Esophagus squamous epithelium (tissue), 5 donors: ENCODE results near the gene PTPRN2. TPM values are rescaled to one million over a fixed set of nuclear protein-coding genes. Genes with fewer than 3 reads are reported as not detected.

Experiments
- DNase-seq: peaks from one replicate; lab custom pipeline; 2025; lab: John Stamatoyannopoulos, UW
- H3K27ac ChIP-seq, 4 donors: fragments of 200-600 bp; sonication (generic); one replicate each; pipeline ENCODE4 v1.5.1; 2016 to 2019; ENCODE audit warnings: mild to moderate bottlenecking in 1 of 4
- H3K27me3 ChIP-seq, 4 donors: fragments of 200-600 bp; sonication (generic); 1 replicate in 3 of 4; 2 replicates in 1 of 4; pipeline versions ENCODE4 v1.5.1 to v1.6.0; 2017 to 2021; ENCODE audit warnings: antibody characterized with exemption in 1 of 4
- H3K36me3 ChIP-seq, 3 donors: fragments of 200-600 bp; sonication (generic); one replicate each; pipeline ENCODE4 v1.5.1; 2016 to 2019
- H3K4me1 ChIP-seq, 3 donors: fragments of 200-600 bp; sonication (generic); one replicate each; pipeline ENCODE4 v1.5.1; 2017 to 2019
- H3K4me3 ChIP-seq, 4 donors: fragments of 200-600 bp; sonication (generic); 1 replicate in 3 of 4; 2 replicates in 1 of 4; pipeline ENCODE4 v1.5.1; 2016 to 2019; ENCODE audit warnings: mild to moderate bottlenecking in 2 of 4, moderate library complexity in 1 of 4
- H3K9me3 ChIP-seq, 3 donors: fragments of 200-600 bp; sonication (generic); one replicate each; pipeline ENCODE4 v1.5.1; 2016 to 2019
- CTCF ChIP-seq, 6 experiments: fragments of 450-650 bp in 4 of 6; fragments of 200-600 bp in 2 of 6; sonication (generic) in 2 of 6; IDR thresholded peaks; one replicate each; pipeline ENCODE4 v1.5.1; 2016 to 2019; ENCODE audit warnings: antibody characterized with exemption in 6 of 6, mild to moderate bottlenecking in 4 of 6, moderate library complexity in 4 of 6
- POLR2A ChIP-seq, 4 donors: fragments of 450-650 bp; IDR thresholded peaks; one replicate each; pipeline ENCODE4 v1.6.1; 2017; ENCODE audit warnings: antibody characterized with exemption in 4 of 4, mild to moderate bottlenecking in 4 of 4, moderate library complexity in 3 of 4
- WGBS, 2 donors: methylation state at CpG; one replicate each; pipeline ENCODE4 v1.1.5; 2018; 5-methylcytosine and 5-hydroxymethylcytosine counted together
- intact Hi-C: fragments of 100-400 bp; cut with DNase I; formaldehyde crosslinking; loops from one replicate; pipeline ENCODE4 v1.15.0; 2022
- total RNA-seq, 4 donors: library from RNA; depleted of rRNA; stranded (reverse); fragments of >200 nt; gene quantifications; one replicate each; pipeline ENCODE4 v1.1.0, GENCODE V29; 2016
- donor health status: DM: yes; HTN: yes; CAD: no.

PTPRN2 gene
- total RNA-seq, 4 donors from 2014 or later: 0.38 to 2.7 (median 1.0) TPM

- no peak overlapping the region for H3K4me3 ChIP-seq
- peaks cover 0 to 26% (median 7%) of the 10 kb centered on the region in 3 donors for H3K9me3 ChIP-seq
- no peaks in the 10 kb centered on the region for H3K36me3 ChIP-seq
- H3K27me3 ChIP-seq: peaks cover 0 to 21% (median 0%) of the 10 kb centered on the region in 4 donors
- H3K4me1 ChIP-seq: no peaks in the 10 kb centered on the region
- TF ChIP-seq CTCF (IDR thresholded peaks at IDR 0.05) (no peak), POLR2A (IDR thresholded peaks at IDR 0.05) (no peak)
- H3K27ac ChIP-seq: no peak overlapping the region
- no peak for DNase-seq
- intact Hi-C loops: no loop called here
These were observed 821.5 kb downstream of the PTPRN2 start for GRCh38 chr7:157766098-157766497.

GRCh38 chr7:157764946-157765537 lies 822.6 kb downstream of the PTPRN2 start:
- Histone ChIP-seq H3K9me3 (peaks cover 0 to 19% (median 0%) of the 10 kb centered on the region in 3 donors), H3K27me3 (peaks cover 0 to 13% (median 0%) of the 10 kb centered on the region in 4 donors), H3K4me1 (no peaks in the 10 kb centered on the region), H3K36me3 (no peaks in the 10 kb centered on the region), H3K27ac (no peak overlapping the region), H3K4me3 (no peak overlapping the region)
- intact Hi-C loops: no loop called here
- WGBS, 2 donors: 79 to 88% methylated on average over 1 of the region's 1 CpG
- TF ChIP-seq CTCF (IDR thresholded peaks at IDR 0.05) (no peak), POLR2A (IDR thresholded peaks at IDR 0.05) (no peak)
- no peak for DNase-seq

- TF ChIP-seq CTCF (IDR thresholded peaks at IDR 0.05): no peak
- no peak for TF ChIP-seq POLR2A (IDR thresholded peaks at IDR 0.05)
These were observed 823.4 kb downstream of the PTPRN2 start for GRCh38 chr7:157764193-157764592.

GRCh38 chr7:157763279-157764000 lies 824.2 kb downstream of the PTPRN2 start:
- Histone ChIP-seq H3K36me3 (no peaks in the 10 kb centered on the region), H3K4me1 (no peaks in the 10 kb centered on the region), H3K9me3 (peaks cover 0 to 19% (median 0%) of the 10 kb centered on the region in 3 donors), H3K27ac (no peak overlapping the region), H3K4me3 (no peak overlapping the region), H3K27me3 (no peaks in the 10 kb centered on the region)
- 58 to 86% methylated on average over 4 to 5 of the region's 14 CpGs for WGBS, 2 donors
- intact Hi-C loops: no loop called here
- DNase-seq: no peak
- TF ChIP-seq POLR2A (IDR thresholded peaks at IDR 0.05) (no peak), CTCF (IDR thresholded peaks at IDR 0.05) (no peak)

More at GRCh38 chr7:157764193-157764592, 823.4 kb downstream of the PTPRN2 start:
- DNase-seq: no peak
- Histone ChIP-seq H3K4me1 (no peaks in the 10 kb centered on the region), H3K4me3 (no peak overlapping the region), H3K36me3 (no peaks in the 10 kb centered on the region), H3K27me3 (peaks cover 0 to 4% (median 0%) of the 10 kb centered on the region in 4 donors), H3K9me3 (peaks cover 0 to 19% (median 0%) of the 10 kb centered on the region in 3 donors), H3K27ac (no peak overlapping the region)
- 88 to 90% methylated on average over 6 of the region's 6 CpGs for WGBS, 2 donors
- intact Hi-C loops: no loop called here

GRCh38 chr7:157762824-157763223 lies 824.8 kb downstream of the PTPRN2 start:
- no peak for DNase-seq
- H3K27ac ChIP-seq: no peak overlapping the region
- intact Hi-C loops: no loop called here
- no peaks in the 10 kb centered on the region for H3K4me1 ChIP-seq
- no peaks in the 10 kb centered on the region for H3K27me3 ChIP-seq
- no peaks in the 10 kb centered on the region for H3K36me3 ChIP-seq
- H3K4me3 ChIP-seq: no peak overlapping the region
- peaks cover 0 to 19% (median 0%) of the 10 kb centered on the region in 3 donors for H3K9me3 ChIP-seq
- TF ChIP-seq CTCF (IDR thresholded peaks at IDR 0.05) (no peak), POLR2A (IDR thresholded peaks at IDR 0.05) (no peak)
- WGBS, 2 donors: 92% methylated on average over 6 to 13 of the region's 13 CpGs
